Thyroid gland (tissue), 4 donors: ENCODE results near the gene BBS4.

ENCODE experiments used
- CTCF ChIP-seq, 6 experiments: fragments of 200-600 bp in 3 of 6; fragments of 450-650 bp in 3 of 6; sonication (generic) in 3 of 6; IDR thresholded peaks; one replicate each; pipeline ENCODE4 v1.5.1; 2016 to 2019; ENCODE audit warnings: antibody characterized with exemption in 6 of 6, mild to moderate bottlenecking in 2 of 6, inconsistent platforms in 1 of 6, moderate library complexity in 1 of 6
- POLR2A ChIP-seq, 2 donors: fragments of 450-650 bp; IDR thresholded peaks; one replicate each; pipeline ENCODE4 v1.6.1; 2017; ENCODE audit warnings: antibody characterized with exemption in 2 of 2, mild to moderate bottlenecking in 2 of 2, moderate library complexity in 1 of 2

- TF ChIP-seq CTCF (IDR thresholded peaks at IDR 0.05): no peak
- TF ChIP-seq POLR2A (IDR thresholded peaks at IDR 0.05): no peak
These were observed 99.4 kb downstream of the BBS4 start for GRCh38 chr15:72785432-72785831.
